Panc1 (cell line): ENCODE results near the gene FAM228A.

Source experiments
- POLR2AphosphoS5 ChIP-seq: IDR thresholded peaks from 2 replicates; pipeline ENCODE4 v1.6.1; 2012; ENCODE audit warnings: mild to moderate bottlenecking, low read depth, low read length, moderate library complexity
- SIN3A ChIP-seq: IDR thresholded peaks from 2 replicates; pipeline ENCODE4 v1.6.1; 2012; ENCODE audit warnings: low read depth, mild to moderate bottlenecking, low read length, moderate library complexity, borderline replicate concordance; ENCODE audit not compliant: insufficient read depth
- TCF7L2 ChIP-seq: IDR thresholded peaks from 2 replicates; pipeline ENCODE4 v1.6.1; 2011; ENCODE audit warnings: mild to moderate bottlenecking, low read depth, low read length, inconsistent platforms
- TF ChIP-seq, protein P1 (sequence below): fragments of 450-650 bp; IDR thresholded peaks from 2 replicates; pipeline ENCODE4 v1.5.1; 2017; ENCODE audit warnings: mild to moderate bottlenecking
- TF ChIP-seq, protein P2 (sequence below), 2 experiments: IDR thresholded peaks; 2 replicates each; pipeline ENCODE4 v1.6.1; 2011 to 2012; ENCODE audit warnings: low read depth in 2 of 2, control low read depth in 1 of 2, low read length in 1 of 2, mild to moderate bottlenecking in 1 of 2, moderate library complexity in 1 of 2; ENCODE audit not compliant: insufficient read depth in 1 of 2

DNA sequence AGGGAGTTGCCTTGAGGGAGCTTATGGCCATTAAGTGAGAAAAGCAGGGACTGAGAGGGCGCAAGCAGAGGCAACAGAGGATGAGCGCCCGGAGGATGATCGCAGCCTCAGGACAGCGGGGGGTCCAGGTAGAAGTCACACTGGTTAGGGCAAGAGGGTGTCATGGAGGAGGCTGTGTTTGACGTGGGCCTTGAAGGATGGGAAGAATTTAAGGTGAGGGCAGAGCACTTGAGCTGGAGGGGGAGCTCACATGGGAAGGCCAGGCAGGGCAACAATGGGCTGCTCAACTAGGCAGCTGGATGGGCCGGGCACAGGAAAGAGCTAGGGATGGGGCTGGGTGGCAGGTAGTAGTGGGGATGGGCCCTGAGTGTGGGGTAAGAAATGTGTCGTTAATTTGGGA, 31.9 kb downstream of the FAM228A start:
- TF ChIP-seq, protein P1, sequence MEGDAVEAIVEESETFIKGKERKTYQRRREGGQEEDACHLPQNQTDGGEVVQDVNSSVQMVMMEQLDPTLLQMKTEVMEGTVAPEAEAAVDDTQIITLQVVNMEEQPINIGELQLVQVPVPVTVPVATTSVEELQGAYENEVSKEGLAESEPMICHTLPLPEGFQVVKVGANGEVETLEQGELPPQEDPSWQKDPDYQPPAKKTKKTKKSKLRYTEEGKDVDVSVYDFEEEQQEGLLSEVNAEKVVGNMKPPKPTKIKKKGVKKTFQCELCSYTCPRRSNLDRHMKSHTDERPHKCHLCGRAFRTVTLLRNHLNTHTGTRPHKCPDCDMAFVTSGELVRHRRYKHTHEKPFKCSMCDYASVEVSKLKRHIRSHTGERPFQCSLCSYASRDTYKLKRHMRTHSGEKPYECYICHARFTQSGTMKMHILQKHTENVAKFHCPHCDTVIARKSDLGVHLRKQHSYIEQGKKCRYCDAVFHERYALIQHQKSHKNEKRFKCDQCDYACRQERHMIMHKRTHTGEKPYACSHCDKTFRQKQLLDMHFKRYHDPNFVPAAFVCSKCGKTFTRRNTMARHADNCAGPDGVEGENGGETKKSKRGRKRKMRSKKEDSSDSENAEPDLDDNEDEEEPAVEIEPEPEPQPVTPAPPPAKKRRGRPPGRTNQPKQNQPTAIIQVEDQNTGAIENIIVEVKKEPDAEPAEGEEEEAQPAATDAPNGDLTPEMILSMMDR, result no peak
- TF ChIP-seq, protein P2, sequence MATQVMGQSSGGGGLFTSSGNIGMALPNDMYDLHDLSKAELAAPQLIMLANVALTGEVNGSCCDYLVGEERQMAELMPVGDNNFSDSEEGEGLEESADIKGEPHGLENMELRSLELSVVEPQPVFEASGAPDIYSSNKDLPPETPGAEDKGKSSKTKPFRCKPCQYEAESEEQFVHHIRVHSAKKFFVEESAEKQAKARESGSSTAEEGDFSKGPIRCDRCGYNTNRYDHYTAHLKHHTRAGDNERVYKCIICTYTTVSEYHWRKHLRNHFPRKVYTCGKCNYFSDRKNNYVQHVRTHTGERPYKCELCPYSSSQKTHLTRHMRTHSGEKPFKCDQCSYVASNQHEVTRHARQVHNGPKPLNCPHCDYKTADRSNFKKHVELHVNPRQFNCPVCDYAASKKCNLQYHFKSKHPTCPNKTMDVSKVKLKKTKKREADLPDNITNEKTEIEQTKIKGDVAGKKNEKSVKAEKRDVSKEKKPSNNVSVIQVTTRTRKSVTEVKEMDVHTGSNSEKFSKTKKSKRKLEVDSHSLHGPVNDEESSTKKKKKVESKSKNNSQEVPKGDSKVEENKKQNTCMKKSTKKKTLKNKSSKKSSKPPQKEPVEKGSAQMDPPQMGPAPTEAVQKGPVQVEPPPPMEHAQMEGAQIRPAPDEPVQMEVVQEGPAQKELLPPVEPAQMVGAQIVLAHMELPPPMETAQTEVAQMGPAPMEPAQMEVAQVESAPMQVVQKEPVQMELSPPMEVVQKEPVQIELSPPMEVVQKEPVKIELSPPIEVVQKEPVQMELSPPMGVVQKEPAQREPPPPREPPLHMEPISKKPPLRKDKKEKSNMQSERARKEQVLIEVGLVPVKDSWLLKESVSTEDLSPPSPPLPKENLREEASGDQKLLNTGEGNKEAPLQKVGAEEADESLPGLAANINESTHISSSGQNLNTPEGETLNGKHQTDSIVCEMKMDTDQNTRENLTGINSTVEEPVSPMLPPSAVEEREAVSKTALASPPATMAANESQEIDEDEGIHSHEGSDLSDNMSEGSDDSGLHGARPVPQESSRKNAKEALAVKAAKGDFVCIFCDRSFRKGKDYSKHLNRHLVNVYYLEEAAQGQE (IDR thresholded peaks at IDR 0.05; ENCODE audit: insufficient read depth in 1 of 2, low read depth in 2 of 2, low read length in 1 of 2), result no peak
- TF ChIP-seq TCF7L2, result no peak
- no peak for TF ChIP-seq POLR2AphosphoS5
- no peak for TF ChIP-seq SIN3A
